ENCODE data around the gene GAL3ST2.
"Not testable (repeated sequence)": the region's sequence is repeated elsewhere in the genome, so short reads cannot be mapped to it uniquely, and the experiment has no call there.

The GAL3ST2 gene

DNA sequence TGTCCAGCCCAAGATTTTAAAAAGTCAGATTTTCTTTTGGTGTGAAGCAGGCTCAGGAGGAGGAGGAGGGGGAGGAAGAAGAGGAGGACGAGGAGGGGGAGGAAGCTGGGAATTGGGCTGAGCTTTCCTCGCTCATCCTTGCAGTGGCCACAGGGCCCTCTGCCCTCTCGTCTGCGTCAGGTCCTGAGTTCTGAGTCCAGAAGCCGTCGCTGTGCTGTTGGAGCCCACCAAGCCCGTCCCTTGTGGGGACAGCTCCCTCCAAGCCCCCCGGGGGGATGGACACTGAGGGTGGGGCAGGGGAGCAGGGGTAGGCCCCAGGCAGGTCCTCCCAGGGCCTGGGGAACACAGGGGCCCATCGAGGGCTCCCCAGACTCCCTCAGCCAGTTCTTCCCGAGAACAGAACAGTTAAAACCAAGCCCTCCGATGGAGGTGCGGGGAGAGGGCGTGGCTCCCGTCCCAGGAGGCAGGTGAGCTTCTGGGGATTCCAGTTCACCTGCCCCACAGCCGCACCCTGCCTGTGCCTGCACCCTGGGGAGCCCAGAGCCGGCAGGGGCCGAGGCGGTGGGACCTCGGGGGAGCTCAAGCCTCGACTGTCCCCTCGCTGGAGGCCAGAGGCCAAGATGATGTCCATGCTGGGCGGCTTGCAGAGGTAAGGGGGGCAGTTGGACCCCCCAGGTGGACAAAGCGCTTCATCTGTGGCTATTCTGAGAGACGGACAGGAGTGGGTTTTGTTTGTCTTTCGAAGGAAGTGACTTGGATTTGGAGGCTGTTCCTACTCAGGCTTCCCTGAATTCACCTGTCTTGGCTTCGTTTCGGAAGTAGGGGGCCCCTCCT is at the start of gene GAL3ST2:
Gene GAL3ST2 (plus strand): TSS at position 487 of the 834 bp plus-strand sequence. CDS start 134 bp downstream, at position 621.
- DNase-seq = no peak

DNA sequence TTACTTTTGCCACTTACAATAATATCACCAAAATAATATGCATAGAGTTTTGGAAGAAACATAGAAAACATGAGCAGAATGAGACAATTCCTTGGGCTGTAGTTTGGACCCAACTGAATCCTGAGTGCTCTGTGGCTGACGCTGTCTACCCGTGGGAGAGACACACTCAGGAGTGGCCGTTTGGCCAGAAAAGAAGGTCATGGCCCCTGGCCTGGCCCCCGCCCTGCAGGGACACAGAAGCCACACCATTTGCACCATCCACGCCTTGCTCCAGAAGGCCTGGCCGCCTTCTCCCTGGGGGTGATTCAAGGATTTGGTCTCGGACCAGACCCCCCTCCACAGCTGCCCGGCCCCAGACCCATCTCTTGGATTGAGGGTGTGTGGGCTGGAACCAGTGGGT is 48.6 kb upstream of the GAL3ST2 start:
- DNase-seq = no peak

DNA sequence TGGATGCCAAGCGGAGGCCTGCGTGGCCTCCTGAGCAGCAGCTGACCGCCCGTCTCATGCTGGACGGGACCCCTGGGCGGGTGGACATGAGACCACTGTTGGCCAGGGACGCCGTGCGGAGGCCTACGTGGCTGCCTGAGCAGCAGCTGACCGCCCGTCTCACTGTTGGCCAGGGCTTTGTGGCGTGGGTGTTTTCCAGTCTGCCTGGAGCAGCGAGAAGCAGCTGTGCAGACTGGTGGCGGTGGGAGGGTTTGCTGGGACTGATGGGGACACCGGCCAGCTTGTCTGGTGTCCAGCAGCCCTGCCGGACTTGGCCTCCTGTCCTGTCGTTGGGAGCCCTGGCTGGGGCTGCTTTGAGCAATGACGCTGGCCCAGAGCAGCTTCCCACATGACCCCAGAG is 48.0 kb upstream of the GAL3ST2 start:
- no peak for DNase-seq

DNA sequence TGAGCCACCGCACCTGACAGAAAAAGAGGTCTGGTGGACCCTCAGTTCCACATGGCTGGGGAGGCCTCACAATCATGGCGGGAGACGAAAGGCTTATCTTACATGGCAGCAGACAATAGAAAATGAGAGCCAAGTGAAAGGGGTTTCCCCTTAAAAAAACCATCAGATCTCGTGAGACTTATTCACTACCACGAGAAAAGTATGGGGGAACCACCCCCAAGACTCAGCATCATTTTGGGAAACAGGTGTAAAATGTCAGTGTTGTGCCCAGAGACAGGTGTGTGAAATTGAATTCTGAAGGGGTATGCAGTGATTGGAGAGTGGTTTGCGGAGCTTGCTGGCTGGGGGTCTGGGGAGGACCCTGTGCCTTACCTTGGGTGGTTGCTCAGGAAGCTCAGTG is 46.8 kb upstream of the GAL3ST2 start:
- no peak for DNase-seq

DNA sequence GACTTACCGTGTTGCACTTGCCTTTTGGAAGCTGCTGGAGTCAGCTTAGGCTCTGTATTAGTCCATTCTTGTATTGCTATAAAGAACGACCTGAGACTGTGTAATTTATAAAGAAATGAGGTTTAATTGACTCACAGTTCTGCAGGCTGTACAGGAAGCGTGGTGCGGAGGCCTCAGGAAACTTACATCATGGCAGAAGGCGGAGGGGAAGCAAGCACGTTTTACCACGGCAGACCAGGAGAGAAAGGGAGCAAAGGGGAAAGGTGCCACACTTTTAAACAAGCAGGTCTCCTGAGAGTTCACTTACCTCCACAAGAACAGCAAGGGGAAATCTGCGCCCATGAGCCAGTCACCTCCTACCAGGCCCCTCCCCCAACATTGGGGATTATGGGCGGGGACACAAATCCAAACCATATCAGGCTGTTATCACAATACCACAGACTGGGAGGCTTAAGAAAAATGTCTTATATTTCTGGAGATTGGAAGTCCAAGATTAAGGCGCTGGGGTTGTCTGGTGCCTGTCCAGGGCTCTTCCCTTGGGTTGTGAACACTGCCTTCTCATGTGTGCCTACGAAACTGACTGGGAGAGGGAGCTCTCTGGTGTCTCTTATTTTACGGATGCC is 45.8 kb upstream of the GAL3ST2 start:
- peak; percentile 68 for DNase-seq

DNA sequence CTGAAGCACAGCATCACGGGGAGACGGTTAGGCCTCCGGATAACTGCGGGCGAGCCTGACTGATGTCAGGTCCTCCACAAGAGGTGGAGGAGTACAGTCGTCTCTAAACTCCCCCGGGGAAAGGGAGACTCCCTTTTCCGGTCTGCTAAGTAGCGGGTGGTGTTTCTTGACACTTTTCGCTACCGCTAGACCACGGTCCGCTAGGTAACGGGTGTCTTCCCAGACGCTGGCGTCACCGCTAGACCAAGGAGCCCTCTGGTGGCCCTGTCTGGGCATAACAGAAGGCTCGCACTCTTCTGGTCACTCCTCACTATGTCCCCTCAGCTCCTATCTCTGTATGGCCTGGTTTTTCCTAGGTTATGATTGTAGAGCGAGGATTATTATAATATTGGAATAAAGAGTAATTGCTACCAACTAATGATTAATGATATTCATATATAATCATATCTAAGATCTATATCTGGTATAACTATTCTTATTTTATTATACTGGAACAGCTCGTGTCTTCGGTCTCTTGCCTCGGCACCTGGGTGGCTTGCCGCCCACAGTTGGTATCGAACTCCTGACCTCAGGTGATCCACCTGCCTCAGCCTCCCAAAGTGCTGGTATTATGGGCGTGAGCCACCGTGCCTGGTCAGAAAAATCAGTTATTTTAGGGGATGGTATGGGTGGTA is 44.0 kb upstream of the GAL3ST2 start:
- peak; percentile 67 for DNase-seq

DNA sequence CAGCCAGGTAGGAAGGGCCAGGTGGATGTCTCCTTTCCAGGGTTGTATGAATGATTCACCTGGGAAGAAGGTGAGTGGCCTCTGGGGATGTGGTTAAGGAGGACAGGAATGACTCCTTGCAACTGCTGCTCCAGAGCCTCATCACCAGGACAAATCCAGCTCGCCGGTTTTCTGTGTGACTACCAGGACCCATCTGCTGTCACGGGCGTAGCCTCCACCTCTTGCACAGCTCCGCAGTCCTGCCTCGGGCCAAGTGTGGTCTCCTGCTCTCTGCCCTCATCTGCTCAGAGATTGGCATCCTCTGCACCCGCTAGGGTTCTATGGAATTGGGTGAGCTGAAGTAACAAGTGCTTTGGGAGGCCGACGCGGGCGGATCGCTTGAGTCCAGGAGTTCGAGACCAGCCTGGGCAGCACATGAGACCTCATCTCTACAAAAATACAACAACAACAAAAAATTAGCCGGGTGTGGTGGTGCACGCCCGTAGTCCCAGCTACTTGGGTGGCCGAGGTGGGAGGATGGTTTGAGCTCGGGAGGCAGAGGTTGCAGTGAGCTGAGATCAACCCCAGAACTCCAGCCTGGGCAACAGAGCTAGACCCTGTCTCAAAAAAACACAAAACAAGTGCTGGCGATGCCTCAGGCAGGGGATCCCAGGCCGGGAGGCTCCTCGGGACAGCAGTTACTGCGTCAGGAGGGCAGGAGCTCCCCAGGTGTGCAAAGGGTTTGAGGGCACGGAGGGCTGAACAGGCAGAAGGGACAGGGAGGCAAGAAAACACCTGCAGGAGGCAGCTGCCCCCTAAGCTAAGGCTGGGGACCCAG is 43.0 kb upstream of the GAL3ST2 start:
- no peak for DNase-seq

DNA sequence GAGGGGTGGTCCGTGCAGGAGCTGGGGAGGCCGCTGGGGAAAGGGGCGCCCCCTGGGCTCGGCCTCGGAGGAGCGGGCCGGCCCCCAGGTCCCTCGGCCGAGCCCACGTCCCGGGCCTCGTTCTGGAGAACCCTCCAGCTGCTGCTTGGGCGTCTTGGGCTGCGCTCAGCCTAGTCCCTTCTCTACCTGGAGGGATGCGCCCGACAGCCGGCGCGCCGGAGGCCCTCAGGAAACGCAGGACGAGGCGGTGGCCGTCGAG is 42.5 kb upstream of the GAL3ST2 start:
- DNase-seq = no peak

DNA sequence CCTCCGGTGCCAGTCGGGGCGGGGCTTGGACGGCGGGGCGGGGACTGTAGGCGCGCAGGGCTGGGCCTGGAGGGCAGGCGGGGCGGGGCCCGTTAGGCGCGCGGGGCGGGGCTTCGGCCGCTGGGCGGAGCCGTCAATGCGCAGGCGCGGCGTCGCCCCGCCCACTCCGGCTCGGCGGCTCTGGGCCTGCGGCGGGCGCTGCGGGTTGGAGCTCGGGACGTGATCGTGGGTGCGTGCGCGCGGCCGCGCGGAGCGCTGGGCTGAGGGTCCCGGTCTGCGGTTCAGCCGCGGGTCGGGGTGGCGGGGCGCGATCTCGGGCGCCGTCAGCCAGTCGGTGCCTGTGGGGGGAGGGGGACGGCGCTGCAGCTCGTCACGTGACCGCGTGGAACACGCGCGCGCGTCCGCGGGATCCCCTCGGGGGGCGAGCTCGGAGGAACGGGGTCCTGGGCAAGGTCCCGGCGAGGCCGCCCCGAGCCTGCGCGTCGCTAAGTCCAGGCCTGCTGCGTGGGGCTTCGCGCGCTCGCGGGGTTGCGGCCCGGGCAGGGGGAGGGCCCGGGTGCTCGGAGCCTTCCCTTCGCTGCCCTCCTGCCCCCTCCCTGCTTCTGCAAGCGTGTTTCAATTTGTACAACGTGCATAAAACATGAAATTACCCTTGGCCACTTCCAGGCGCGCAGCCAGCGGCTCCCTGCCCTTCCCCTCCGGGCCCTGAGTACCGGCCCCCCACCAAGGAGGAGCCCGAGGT is 42.0 kb upstream of the GAL3ST2 start, which contains the start of gene D2HGDH:
Gene D2HGDH (plus strand): TSS at position 164 of the 742 bp plus-strand sequence. CDS start 595 bp downstream, outside the sequence.
- DNase-seq = peak; percentile 93

DNA sequence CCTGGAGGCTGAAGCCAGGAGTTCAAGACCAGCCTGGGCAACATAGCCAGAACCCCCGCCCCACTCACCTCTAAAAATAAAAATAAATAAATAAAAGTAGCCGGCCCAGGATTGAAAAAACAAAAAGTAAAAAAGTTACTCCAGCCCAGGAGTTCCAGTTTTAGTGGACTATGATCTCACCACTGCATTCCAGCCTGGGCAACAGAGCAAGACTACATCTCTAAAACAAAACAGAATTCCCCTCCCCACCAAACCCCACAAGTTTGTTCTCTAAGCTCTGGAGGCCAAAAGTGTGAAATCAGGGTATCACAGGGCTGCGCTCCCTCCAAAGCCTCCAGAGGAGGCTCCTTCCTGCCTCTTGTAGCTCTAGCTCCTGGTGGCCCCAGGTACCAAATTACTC is 40.5 kb upstream of the GAL3ST2 start:
- no peak for DNase-seq

DNA sequence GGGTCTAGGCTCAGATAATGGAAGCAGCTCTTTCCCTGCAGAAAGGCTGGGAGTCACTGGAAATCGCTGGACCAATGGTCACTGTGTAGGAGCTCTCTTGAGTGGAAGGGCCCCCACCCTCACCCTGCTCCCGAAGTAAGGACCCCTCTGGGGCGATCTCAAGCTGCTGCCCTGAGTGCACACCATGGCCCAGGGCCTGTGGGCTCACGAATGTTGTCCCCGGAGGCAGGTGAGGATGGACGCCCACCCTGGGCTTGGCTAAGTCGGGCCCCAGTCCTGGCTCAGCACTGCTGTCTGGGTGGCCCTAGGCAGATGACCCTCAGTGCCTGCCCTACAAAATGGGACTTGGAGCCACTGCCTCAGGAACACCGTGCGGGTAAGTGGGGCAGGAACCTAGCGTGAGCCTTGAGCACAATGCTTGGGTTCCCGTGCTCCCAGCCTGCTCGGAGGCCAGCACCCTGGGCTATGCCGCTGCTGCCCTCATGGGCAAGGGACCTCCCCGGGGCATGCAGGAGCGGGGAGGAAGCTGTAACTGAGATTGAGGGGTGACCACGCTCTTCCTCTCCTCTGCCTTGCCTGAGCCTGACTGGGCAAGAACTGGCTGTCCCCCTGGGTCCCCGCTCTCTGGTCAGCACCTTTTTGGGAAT is 38.5 kb upstream of the GAL3ST2 start:
- no peak for DNase-seq

DNA sequence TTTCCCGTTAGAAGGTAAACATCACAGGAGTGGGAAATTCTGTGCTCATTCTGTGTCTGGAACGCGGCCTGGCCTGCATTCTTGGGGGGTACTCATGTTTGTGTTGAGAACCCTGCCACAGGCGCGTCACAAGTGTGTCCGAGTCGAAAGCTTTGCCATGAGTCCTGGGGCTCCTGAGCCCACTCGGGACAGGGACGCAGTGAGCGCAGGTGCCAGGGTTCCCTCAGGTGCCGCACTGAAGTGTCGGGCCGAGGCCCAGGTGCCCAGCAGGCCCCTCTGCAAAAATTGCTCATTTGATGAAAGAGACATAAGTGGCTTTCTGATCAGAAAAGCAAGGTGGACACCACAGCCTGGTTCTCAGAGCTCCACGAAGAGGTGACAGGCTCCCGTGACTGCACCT is 37.4 kb upstream of the GAL3ST2 start:
- DNase-seq = no peak

DNA sequence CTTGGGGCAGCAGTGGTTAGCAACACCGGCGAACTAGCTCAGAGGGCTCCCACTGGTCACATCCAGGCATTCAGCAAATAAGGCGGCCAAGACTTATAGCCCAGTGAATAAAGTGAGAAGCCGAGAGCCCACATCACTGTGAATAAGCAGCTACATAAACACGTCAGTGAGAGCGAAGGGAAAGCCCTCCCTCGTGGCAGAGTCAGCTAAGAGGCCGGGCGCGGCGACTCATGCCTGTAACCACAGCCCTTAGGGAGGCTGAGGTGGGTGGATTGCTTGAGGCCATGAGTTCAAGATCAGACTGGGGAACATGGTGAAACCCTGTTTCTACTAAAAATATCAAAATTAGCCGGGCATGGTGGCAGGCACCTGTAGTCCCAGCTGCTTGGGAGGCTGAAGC is 37.0 kb upstream of the GAL3ST2 start:
- no peak for DNase-seq

DNA sequence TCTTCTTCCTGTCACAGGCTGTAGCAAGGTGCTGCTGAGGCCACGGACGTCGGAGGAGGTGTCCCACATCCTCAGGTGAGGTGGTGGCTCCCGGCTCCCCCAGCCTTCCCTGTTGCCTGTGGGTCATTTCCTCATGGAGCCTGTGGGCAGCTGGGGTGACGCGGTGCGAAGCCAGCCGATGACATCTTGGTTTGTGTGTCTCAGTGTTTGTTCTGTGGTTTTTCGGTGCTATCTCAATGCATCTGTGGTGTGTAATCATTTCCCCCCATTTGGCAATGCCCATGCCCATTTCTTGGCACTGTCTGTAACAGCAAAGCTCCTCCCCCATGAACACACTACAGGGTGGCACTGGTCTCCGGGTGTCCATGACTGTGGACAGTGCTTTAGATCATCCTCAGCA is 35.6 kb upstream of the GAL3ST2 start:
- peak; percentile 91 for DNase-seq

DNA sequence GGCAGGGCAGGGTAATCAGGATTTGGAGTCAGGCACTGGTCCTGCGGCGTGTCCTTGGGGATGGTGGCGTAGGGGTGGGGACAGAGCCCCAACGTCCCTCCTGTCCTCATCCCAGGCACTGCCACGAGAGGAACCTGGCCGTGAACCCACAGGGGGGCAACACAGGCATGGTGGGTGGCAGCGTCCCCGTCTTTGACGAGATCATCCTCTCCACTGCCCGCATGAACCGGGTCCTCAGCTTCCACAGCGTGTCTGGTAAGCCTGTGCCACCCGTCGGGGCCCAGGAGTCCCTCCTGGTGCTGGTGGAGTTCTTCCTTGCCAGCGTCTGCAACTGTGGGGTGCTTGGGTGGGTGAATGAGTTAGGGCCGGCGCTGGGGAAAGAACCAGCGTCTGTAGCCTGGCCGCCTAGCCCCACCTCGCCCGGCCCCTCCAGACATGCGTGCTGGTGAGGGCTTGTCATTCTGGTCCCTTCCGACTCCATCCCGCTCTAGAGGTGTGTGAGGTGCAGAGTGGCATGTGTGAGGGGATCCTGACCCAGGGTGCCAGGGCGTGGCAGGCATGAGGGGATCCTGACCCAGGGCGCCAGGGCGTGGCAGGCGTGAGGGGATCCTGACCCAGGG is 34.2 kb upstream of the GAL3ST2 start:
- no peak for DNase-seq

DNA sequence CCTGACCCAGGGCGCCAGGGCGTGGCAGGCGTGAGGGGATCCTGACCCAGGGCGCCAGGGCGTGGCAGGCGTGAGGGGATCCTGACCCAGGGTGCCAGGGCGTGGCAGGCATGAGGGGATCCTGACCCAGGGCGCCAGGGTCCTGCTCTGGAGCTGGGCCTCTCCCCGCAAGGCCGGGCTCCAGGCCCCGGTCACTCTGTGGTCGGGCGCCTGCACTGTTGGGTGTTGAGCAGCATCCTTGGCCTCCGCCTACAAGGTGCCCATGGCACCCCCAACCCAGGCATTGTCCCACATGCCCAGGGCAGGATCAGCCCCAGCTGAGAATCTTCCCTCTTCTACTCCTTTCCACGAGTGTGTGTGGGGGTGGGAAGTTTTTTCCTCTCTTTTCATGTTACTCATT is 33.6 kb upstream of the GAL3ST2 start:
- not testable (repeated sequence) for DNase-seq

DNA sequence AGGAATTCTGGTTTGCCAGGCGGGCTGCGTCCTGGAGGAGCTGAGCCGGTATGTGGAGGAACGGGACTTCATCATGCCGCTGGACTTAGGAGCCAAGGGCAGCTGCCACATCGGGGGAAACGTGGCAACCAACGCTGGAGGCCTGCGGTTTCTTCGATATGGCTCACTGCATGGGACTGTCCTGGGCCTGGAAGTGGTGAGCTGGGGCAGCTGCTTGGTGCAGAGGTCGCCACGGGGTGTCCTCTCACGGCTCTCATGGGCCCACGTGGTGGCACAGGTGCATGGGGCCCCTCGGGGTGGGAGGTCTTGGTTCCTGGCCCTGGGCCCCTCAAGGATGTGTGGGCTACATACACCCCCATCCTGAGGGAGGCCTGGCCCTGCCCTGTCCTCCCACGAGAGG is 33.0 kb upstream of the GAL3ST2 start:
- no peak for DNase-seq

DNA sequence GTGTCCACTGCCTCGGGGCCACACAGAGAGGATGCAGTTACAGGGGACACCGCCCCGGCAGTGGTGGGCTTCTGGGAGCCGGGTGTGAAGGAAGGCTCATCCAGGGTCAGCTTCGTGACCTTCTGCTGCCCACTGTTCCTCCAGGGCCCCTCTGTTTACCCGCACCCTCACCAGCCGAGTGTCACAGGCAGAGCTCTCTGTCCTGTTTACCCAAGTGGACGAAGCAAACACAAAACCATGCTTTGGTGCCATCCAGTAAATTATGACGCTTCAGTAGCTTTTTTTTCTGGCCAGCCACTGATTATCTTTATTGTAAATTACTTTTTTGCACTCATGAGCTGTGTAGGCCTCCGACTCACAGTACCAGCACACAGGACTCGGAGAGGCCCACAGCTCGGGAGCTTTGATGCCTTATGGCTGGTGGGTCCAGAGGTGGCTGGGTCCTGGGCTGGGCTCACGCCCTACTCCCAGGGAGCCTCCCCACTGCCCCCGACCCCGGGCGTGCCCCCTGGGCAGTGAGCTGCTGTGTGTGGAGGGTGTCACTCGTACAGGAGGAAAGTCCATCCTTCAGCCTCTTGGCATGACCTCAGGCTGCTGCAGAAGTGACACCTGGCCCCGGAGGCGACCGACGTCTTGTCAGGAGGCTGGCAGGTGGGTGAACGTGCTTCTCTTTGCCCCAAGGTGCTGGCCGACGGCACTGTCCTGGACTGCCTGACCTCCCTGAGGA is 32.4 kb upstream of the GAL3ST2 start:
- DNase-seq = no peak

DNA sequence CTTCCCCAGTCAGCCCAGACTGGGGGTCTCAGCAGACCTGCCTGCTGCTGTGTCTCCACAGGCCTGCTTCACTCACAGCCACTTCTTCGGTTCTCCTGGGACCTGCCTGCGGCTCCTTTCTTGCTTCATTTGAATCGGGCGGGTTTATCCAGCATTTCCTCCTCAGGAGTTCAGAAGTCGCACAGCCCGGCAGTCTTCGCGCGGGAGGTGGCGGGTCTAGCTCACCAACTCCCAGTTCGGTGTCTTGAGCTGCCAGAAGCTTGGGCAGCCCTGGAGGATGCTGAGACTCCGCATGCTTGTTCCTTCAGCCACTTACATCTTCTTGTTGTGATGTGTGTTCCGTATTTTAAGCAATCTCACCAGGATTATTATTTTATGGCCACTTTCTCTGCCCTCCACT is 31.3 kb upstream of the GAL3ST2 start:
- no peak for DNase-seq

DNA sequence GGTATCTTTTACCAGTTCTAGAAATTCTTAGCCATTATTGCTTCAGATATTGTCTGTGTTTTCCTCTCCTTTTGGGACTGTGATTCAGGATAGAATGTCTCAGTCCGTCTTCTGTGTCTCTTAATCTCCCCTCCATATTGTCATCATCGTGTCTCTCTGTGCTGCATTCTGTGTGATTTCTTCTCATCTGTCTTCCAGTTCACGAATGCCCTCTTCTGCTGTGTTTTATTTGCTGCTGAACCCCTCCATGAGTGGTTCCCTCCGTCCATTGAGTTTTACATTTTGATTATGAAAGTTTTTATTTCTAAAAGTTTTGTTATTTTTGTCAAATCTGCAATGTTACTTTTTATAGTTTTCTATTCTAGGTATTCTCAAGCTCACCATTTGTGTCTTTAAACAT is 30.5 kb upstream of the GAL3ST2 start:
- DNase-seq = no peak

Measured in hematopoietic multipotent progenitor cell treated with erythropoietin and hydrocortisone succinate and interleukin-3 and kit ligand, for 6 days (in vitro differentiated cells).